OCI-M2 (cell line): ENCODE measurements around the gene SIK3.

Experiments
- DNase-seq: peaks from one replicate; lab custom pipeline; 2025; ENCODE audit not compliant: unreplicated experiment; lab: John Stamatoyannopoulos, UW

SIK3 gene

GRCh38 chr11:116870054-116870453 is 228.2 kb downstream of the SIK3 start:
- DNase-seq: no peak

GRCh38 chr11:116869610-116870009 is 228.6 kb downstream of the SIK3 start:
- DNase-seq: no peak

GRCh38 chr11:116868066-116868465 is 230.2 kb downstream of the SIK3 start:
- DNase-seq: no peak

GRCh38 chr11:116867619-116868018 is 230.6 kb downstream of the SIK3 start:
- DNase-seq: no peak

- no peak for DNase-seq
These were observed 231.3 kb downstream of the SIK3 start for GRCh38 chr11:116866804-116867455.

- no peak for DNase-seq
These were observed 232.5 kb downstream of the SIK3 start for GRCh38 chr11:116865696-116866095.

- no peak for DNase-seq
These were observed 233.7 kb downstream of the SIK3 start for GRCh38 chr11:116864531-116864930.

GRCh38 chr11:116862951-116863350 is 235.3 kb downstream of the SIK3 start:
- no peak for DNase-seq

- no peak for DNase-seq
These were observed 236.0 kb downstream of the SIK3 start for GRCh38 chr11:116862185-116862584.

- DNase-seq: no peak
These were observed 236.7 kb downstream of the SIK3 start for GRCh38 chr11:116861539-116861938.

- DNase-seq: no peak
These were observed 237.9 kb downstream of the SIK3 start for GRCh38 chr11:116860303-116860702.

GRCh38 chr11:116859175-116859574 is 239.1 kb downstream of the SIK3 start:
- no peak for DNase-seq

- DNase-seq: no peak
These were observed 240.3 kb downstream of the SIK3 start for GRCh38 chr11:116857936-116858335.

- no peak for DNase-seq
These were observed 240.9 kb downstream of the SIK3 start for GRCh38 chr11:116857316-116857715.

- DNase-seq: no peak
These were observed 241.8 kb downstream of the SIK3 start for GRCh38 chr11:116856423-116856822.

- DNase-seq: no peak
These were observed 242.8 kb downstream of the SIK3 start for GRCh38 chr11:116855413-116855812.

GRCh38 chr11:116853461-116854073 is 244.7 kb downstream of the SIK3 start:
- no peak for DNase-seq

- DNase-seq: no peak
These were observed 245.8 kb downstream of the SIK3 start for GRCh38 chr11:116852261-116853031.

- DNase-seq: no peak
These were observed 246.6 kb downstream of the SIK3 start for GRCh38 chr11:116851626-116852025.

GRCh38 chr11:116849486-116849885 is 248.7 kb downstream of the SIK3 start:
- DNase-seq: no peak

- DNase-seq: no peak
These were observed 249.2 kb downstream of the SIK3 start for GRCh38 chr11:116849060-116849459.

- no peak for DNase-seq
These were observed 250.6 kb downstream of the SIK3 start for GRCh38 chr11:116847612-116848011.
